HG03108 (cell line): ENCODE data around the gene OTOS.

Experiments used
- ATAC-seq: cut with Tn5 transposase; IDR thresholded peaks from one replicate; pipeline ENCODE4 v1.9.1; 2021; ENCODE audit warnings: moderate library complexity; ENCODE audit not compliant: unreplicated experiment

The OTOS gene

GRCh38 chr2:240168041-240168440 lies 27.6 kb upstream of the OTOS start:
- no peak for ATAC-seq

GRCh38 chr2:240167588-240167880 lies 27.1 kb upstream of the OTOS start:
- ATAC-seq = no peak

GRCh38 chr2:240166761-240167587 lies 26.5 kb upstream of the OTOS start:
- no peak for ATAC-seq

GRCh38 chr2:240166191-240166590 lies 25.7 kb upstream of the OTOS start:
- no peak for ATAC-seq

GRCh38 chr2:240165661-240166060 lies 25.2 kb upstream of the OTOS start:
- no peak for ATAC-seq

- ATAC-seq = no peak
Observed at GRCh38 chr2:240165034-240165433, 24.6 kb upstream of the OTOS start.

GRCh38 chr2:240164586-240164985 lies 24.1 kb upstream of the OTOS start:
- no peak for ATAC-seq

GRCh38 chr2:240163844-240164574 lies 23.6 kb upstream of the OTOS start:
- ATAC-seq = no peak

- ATAC-seq = no peak
Observed at GRCh38 chr2:240162939-240163714, 22.7 kb upstream of the OTOS start.

- no peak for ATAC-seq
Observed at GRCh38 chr2:240162531-240162930, 22.1 kb upstream of the OTOS start.

GRCh38 chr2:240162032-240162431 lies 21.6 kb upstream of the OTOS start:
- no peak for ATAC-seq

GRCh38 chr2:240161087-240161750 lies 20.8 kb upstream of the OTOS start:
- no peak for ATAC-seq

GRCh38 chr2:240160291-240161086 lies 20.0 kb upstream of the OTOS start:
- ATAC-seq = no peak

GRCh38 chr2:240159251-240159839 lies 18.9 kb upstream of the OTOS start:
- no peak for ATAC-seq

GRCh38 chr2:240157147-240157470 lies 16.7 kb upstream of the OTOS start:
- ATAC-seq = no peak

GRCh38 chr2:240156435-240157146 lies 16.1 kb upstream of the OTOS start:
- ATAC-seq = no peak

GRCh38 chr2:240155745-240156390 lies 15.4 kb upstream of the OTOS start:
- no peak for ATAC-seq

- ATAC-seq = no peak
Observed at GRCh38 chr2:240155048-240155744, 14.7 kb upstream of the OTOS start.
